NCI-H748 (cell line): ENCODE results near the gene STK38.

Source experiments
- DNase-seq: peaks from one replicate; lab custom pipeline; 2025; ENCODE audit not compliant: unreplicated experiment; lab: John Stamatoyannopoulos, UW

The STK38 gene

GRCh38 chr6:36523936-36524499 is 23.3 kb downstream of the STK38 start:
- DNase-seq = no peak

- DNase-seq = no peak
These were observed 23.8 kb downstream of the STK38 start for GRCh38 chr6:36523451-36523850.

- DNase-seq = peak; percentile 10
These were observed 27.9 kb downstream of the STK38 start for GRCh38 chr6:36519352-36519751.

GRCh38 chr6:36517408-36517807 is 29.9 kb downstream of the STK38 start:
- DNase-seq = no peak

- DNase-seq = no peak
These were observed 30.3 kb downstream of the STK38 start for GRCh38 chr6:36516988-36517387.

GRCh38 chr6:36516559-36516958 is 30.7 kb downstream of the STK38 start:
- no peak for DNase-seq

- no peak for DNase-seq
These were observed 31.4 kb downstream of the STK38 start for GRCh38 chr6:36515844-36516243.

GRCh38 chr6:36514554-36515456 is 32.5 kb downstream of the STK38 start:
- no peak for DNase-seq

- no peak for DNase-seq
These were observed 36.9 kb downstream of the STK38 start for GRCh38 chr6:36510365-36510764.

GRCh38 chr6:36508532-36508931 is 38.7 kb downstream of the STK38 start:
- DNase-seq = no peak

GRCh38 chr6:36506611-36507010 is 40.7 kb downstream of the STK38 start:
- no peak for DNase-seq

GRCh38 chr6:36505744-36506534 is 41.3 kb downstream of the STK38 start:
- DNase-seq = no peak

GRCh38 chr6:36504982-36505381 is 42.3 kb downstream of the STK38 start:
- DNase-seq = no peak

- DNase-seq = no peak
These were observed 43.1 kb downstream of the STK38 start for GRCh38 chr6:36504181-36504580.

- no peak for DNase-seq
These were observed 45.6 kb downstream of the STK38 start for GRCh38 chr6:36501686-36502085.

GRCh38 chr6:36499918-36500317 is 47.4 kb downstream of the STK38 start:
- no peak for DNase-seq

- DNase-seq = no peak
These were observed 52.2 kb downstream of the STK38 start for GRCh38 chr6:36495086-36495485.

- no peak for DNase-seq
These were observed 53.4 kb downstream of the STK38 start for GRCh38 chr6:36493859-36494258.

- no peak for DNase-seq
These were observed 54.0 kb downstream of the STK38 start for GRCh38 chr6:36493319-36493718.

- DNase-seq = no peak
These were observed 54.7 kb downstream of the STK38 start for GRCh38 chr6:36492621-36493020.

GRCh38 chr6:36492092-36492491 is 55.2 kb downstream of the STK38 start:
- no peak for DNase-seq
